ENCODE results near the gene FBN2.

DNA sequence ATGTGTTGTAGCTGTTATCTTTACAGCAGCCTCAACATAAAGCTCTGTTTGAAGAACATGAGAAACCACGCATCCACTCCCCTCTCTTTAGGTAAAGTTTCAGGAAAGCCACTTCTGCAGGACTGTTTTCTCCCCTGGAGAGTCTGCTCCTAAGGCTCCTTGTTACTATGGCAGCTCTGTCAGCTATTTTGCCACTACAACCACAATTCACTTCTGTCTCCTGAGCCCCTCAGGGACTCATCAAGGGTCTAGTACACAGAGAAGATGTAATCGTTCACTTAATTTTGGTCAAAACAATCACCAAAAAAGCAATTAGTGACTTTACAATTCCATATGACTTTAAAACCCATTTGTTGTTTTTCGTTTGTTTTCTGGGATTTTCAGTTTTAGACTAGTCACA is 157.7 kb downstream of the FBN2 start:
- TF ChIP-seq EZH2 (IDR thresholded peaks at IDR 0.05; ENCODE audit: borderline replicate concordance) (no peak), EZH2phosphoT487 (IDR thresholded peaks at IDR 0.05; ENCODE audit: low read depth, severe bottlenecking, unreplicated experiment) (no peak)
- TF ChIP-seq, protein P1, sequence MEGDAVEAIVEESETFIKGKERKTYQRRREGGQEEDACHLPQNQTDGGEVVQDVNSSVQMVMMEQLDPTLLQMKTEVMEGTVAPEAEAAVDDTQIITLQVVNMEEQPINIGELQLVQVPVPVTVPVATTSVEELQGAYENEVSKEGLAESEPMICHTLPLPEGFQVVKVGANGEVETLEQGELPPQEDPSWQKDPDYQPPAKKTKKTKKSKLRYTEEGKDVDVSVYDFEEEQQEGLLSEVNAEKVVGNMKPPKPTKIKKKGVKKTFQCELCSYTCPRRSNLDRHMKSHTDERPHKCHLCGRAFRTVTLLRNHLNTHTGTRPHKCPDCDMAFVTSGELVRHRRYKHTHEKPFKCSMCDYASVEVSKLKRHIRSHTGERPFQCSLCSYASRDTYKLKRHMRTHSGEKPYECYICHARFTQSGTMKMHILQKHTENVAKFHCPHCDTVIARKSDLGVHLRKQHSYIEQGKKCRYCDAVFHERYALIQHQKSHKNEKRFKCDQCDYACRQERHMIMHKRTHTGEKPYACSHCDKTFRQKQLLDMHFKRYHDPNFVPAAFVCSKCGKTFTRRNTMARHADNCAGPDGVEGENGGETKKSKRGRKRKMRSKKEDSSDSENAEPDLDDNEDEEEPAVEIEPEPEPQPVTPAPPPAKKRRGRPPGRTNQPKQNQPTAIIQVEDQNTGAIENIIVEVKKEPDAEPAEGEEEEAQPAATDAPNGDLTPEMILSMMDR (IDR thresholded peaks at IDR 0.05; ENCODE audit: poor library complexity) = no peak
